Uterine smooth muscle cell (primary cell): ENCODE data around the gene GAMT. TPM values are rescaled to one million over a fixed set of nuclear protein-coding genes. Genes with fewer than 3 reads are reported as not detected.

ENCODE experiments used
- total RNA-seq: library from RNA; depleted of rRNA; stranded (reverse); fragments of >200 nt; gene quantifications from 2 replicates; pipeline ENCODE4 v1.2.3, GENCODE V29; 2014

GAMT gene
- 26.7 and 37.1 TPM in 2 replicates for total RNA-seq

GRCh38 chr19:1401138-1401888, at the start of gene GAMT:
GAMT (minus strand) TSS chr19:1401542; CDS start chr19:1401476, 66 bp downstream.

GRCh38 chr19:1449467-1450442, 48.4 kb upstream of the GAMT start, which contains the start of gene APC2:
APC2 (plus strand) TSS chr19:1450121; CDS start chr19:1453002, 2,881 bp downstream.

DNA sequence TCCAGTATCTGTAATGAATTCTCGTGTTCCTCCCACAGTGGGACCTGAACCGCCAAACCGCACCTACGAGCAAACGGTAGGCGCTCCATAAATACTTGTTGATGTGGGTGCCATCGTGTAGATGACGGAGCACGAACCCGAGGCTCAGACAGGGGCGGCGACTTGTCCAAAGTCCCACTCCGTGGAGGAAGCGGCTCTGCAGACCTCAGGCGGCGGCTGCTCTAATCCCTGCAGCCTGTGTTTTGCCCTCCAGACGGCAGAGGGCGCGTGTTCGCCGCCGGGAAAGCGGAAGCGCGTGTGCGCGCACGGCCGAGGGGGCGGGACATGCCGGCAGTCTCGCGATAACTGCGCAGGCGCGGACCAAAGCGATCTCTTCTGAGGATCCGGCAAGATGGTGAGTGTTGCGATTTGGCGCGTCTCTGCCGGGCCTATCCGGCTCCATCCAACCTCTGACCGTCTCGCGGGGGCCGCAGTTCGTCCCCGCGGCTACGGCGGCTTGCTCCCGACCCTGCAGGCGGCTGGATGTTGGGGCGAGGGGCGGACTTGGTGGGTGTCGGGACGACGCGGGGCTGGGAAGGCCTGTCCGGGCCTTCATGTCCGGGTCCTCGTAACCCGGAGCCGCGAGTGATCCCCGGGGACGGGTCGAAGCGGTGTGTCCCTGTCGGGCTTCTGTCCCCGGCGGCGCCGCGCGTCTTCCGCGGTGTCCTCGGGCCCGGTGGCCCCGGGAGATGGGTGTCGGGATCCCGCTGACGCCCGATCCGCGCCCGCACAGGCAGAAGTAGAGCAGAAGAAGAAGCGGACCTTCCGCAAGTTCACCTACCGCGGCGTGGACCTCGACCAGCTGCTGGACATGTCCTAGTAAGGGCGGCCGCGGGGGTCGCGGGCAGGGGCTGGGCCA, 36.9 kb upstream of the GAMT start, which contains the start of gene RPS15:
TSS of gene RPS15 (plus strand) at position 362 of the 898 bp plus-strand sequence. CDS start at position 392, 30 bp downstream.

GRCh38 chr19:1407528-1408299, 6.4 kb upstream of the GAMT start, which contains the start of gene DAZAP1:
DAZAP1 (plus strand) TSS chr19:1407586; CDS start chr19:1407774, 188 bp downstream.

DNA sequence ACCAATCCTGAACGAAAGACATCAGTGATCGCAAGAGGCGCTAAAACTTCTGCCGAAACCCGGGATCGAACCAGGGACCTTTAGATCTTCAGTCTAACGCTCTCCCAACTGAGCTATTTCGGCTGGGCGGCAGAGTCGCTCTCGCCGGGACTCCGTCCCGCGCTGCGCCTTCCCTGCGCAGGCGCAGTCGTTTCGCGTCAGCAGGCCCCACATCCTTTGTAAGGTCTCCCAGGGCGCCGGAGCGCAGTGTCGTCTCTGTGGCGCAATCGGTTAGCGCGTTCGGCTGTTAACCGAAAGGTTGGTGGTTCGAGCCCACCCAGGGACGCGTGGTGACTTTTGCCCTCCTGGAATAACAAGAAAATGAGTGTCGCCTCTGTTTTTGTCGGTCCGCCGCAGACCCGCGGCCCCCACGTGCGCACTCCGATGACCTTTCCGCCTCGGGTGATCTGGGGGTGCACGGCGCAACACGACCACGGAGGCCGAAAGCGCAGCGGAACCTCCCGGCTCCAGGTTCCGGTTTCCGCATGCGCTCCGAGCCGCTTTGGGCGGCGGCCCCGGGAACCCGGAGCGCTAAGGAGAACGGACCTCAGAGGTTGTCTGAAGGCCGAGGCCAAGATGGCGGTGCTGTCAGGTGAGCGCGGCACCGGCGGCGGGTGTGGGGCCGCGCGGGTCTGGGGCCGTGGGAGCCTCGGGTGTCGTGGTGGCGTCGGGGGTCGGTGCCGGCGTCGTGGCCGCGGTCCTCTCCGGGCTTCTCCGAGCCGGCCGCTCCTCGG, 17.8 kb downstream of the GAMT start, which contains the start of gene NDUFS7:
TSS of gene NDUFS7 (plus strand) at position 596 of the 773 bp plus-strand sequence. CDS start at position 616, 20 bp downstream.

Other genes with a start within 250 kb of the GAMT start
- gene SBNO2, start 227.3 kb downstream of the GAMT start, total RNA-seq: 36.5 and 47.6 TPM in 2 replicates
- gene STK11, start 195.8 kb downstream of the GAMT start, total RNA-seq: 104 and 111 TPM in 2 replicates
- gene CBARP, start 163.5 kb downstream of the GAMT start, total RNA-seq: 3.8 and 4.6 TPM in 2 replicates
- 19.8 and 26.2 TPM in 2 replicates for gene ATP5F1D, start 159.8 kb downstream of the GAMT start, total RNA-seq
- 23.0 and 30.2 TPM in 2 replicates for gene MIDN, start 153.0 kb downstream of the GAMT start, total RNA-seq
- 184 and 223 TPM in 2 replicates for gene CIRBP, start 132.2 kb downstream of the GAMT start, total RNA-seq
- gene FAM174C, start 126.0 kb downstream of the GAMT start, total RNA-seq: 24.6 and 28.7 TPM in 2 replicates
- gene EFNA2, start 115.7 kb downstream of the GAMT start, total RNA-seq: not detected in 2 replicates
- gene NDUFS7, start 17.6 kb downstream of the GAMT start, total RNA-seq: 72.2 and 91.2 TPM in 2 replicates
- gene DAZAP1, start 6.0 kb upstream of the GAMT start, total RNA-seq: 65.9 and 103 TPM in 2 replicates
- 486 and 592 TPM in 2 replicates for gene RPS15, start 36.9 kb upstream of the GAMT start, total RNA-seq
- 0.44 and 0.50 TPM in 2 replicates for gene APC2, start 48.6 kb upstream of the GAMT start, total RNA-seq
- 24.7 and 32.2 TPM in 2 replicates for gene C19orf25, start 77.7 kb upstream of the GAMT start, total RNA-seq
- 2.3 and 4.4 TPM in 2 replicates for gene PCSK4, start 88.8 kb upstream of the GAMT start, total RNA-seq
- 0.44 and 1.7 TPM in 2 replicates for gene REEP6, start 89.6 kb upstream of the GAMT start, total RNA-seq
- 3.1 and 6.6 TPM in 2 replicates for gene ADAMTSL5, start 111.5 kb upstream of the GAMT start, total RNA-seq
- not detected in 2 replicates for gene PLK5, start 122.5 kb upstream of the GAMT start, total RNA-seq
- gene MEX3D, start 166.8 kb upstream of the GAMT start, total RNA-seq: 50.2 and 50.7 TPM in 2 replicates
- gene MBD3, start 191.3 kb upstream of the GAMT start, total RNA-seq: 113 and 126 TPM in 2 replicates
- gene UQCR11, start 203.9 kb upstream of the GAMT start, total RNA-seq: 32.5 and 47.6 TPM in 2 replicates